ES-I3 (cell line): ENCODE measurements around the gene GGT6.

Experiments used
- H3K36me3 ChIP-seq: 2 replicates; pipeline ENCODE4 v1.6.1; 2013; ENCODE audit warnings: mild to moderate bottlenecking, low read length, control low read depth, moderate library complexity; ENCODE audit not compliant: insufficient read depth
- H3K4me1 ChIP-seq: 2 replicates; pipeline ENCODE4 v1.6.1; 2013; ENCODE audit warnings: mild to moderate bottlenecking, control low read depth, low read length; ENCODE audit not compliant: insufficient read depth
- H3K9ac ChIP-seq: 2 replicates; pipeline ENCODE4 v1.6.1; 2013; ENCODE audit warnings: low read depth, mild to moderate bottlenecking, low read length, moderate library complexity
- H3K9me3 ChIP-seq: 2 replicates; pipeline ENCODE4 v1.6.1; 2013; ENCODE audit warnings: mild to moderate bottlenecking, low read length, moderate library complexity; ENCODE audit not compliant: control insufficient read depth, insufficient read depth

Gene GGT6

DNA sequence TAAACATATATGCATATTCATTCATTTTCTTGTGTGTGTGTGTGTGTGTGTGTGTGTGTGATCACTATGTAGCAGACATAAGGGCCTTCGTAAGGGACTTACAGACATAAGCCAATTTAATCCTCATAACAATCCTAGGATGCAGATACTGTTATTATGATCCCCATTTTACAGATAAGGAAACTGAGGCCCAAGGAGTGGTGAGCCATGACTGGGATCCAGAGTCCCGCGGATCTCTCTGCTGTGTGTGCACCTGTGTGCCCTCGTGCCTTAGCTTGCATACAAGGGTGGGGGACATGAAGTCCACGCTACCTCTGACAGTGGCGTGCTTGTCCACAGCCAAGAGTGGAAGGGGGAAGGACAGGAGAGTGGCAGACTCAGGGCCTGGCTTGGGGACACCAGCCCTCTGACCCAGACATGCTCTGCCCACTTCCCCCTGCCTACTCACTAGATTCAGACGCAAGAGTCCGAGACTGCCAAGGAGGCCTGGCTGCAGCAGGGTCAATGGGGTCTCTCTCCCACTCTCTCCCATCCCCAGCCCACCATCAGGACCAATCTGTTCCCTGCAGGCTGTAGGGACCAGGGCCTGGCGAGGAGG lies 14.2 kb upstream of the GGT6 start:
- peaks cover 18% of the 10 kb centered on the region for H3K4me1 ChIP-seq
- no peaks in the 10 kb centered on the region for H3K9me3 ChIP-seq
- no peak overlapping the region for H3K9ac ChIP-seq
- H3K36me3 ChIP-seq = no peaks in the 10 kb centered on the region

DNA sequence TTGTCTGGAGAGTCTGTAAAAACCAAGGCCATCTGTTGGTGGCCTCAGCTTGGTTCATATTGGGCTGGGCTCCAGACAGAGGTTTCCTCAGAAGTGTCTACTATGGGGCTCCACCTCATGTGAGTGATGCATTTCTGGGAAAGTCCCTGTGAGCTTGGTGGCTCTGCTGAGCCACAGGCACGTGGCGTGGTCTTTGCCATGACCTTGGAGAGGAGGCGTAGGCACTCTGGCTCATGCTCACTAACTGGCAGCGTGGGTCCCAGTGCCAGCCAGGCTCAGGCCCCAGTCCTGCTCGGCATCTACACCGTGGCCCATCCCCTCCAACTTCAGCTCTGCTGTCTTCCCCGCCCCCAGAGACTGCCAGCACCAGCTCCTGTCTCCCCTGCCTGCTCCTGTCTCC lies 13.3 kb upstream of the GGT6 start:
- H3K9me3 ChIP-seq = no peaks in the 10 kb centered on the region
- peaks cover 21% of the 10 kb centered on the region for H3K4me1 ChIP-seq
- no peak overlapping the region for H3K9ac ChIP-seq
- no peaks in the 10 kb centered on the region for H3K36me3 ChIP-seq

DNA sequence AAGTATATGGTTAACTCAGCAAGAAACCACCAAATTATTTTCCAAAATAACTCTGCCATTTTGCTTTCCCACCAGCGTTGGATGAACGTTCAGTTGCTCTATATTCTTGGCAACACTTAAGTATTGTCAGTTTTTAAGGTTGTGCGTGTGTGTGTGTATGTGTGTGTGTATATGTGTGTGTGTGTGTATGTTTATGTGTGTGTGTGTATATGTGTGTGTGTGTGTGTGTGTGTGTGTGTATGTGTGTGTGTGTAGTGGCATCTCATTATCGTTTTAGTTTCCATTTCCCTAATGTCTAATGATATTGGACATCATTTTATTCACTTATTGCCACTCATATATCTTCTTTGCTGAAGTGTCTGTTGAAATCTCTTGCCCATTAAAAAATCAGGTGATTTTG lies 12.7 kb upstream of the GGT6 start:
- H3K4me1 ChIP-seq = peaks cover 22% of the 10 kb centered on the region
- no peaks in the 10 kb centered on the region for H3K36me3 ChIP-seq
- no peaks in the 10 kb centered on the region for H3K9me3 ChIP-seq
- no peak overlapping the region for H3K9ac ChIP-seq

DNA sequence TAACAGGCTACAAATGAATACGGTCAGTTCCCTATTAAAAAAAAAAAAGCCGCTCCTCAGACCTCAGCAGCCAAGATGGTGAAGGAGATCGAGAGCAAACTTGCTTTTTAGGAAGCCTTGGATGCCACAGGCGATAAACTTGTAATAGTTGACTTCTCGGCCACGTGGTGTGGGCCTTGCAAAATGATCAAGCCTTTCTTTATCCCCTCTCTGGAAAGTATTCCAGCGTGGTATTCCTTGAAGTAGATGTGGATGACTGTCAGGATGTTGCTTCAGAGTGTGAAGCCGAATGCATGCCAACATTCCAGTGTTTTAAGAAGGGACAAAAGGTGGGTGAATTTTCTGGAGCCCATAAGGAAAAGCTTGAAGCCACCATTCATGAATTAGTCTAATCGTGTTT lies 11.8 kb upstream of the GGT6 start:
- H3K9me3 ChIP-seq = no peaks in the 10 kb centered on the region
- H3K9ac ChIP-seq = no peak overlapping the region
- H3K4me1 ChIP-seq = peaks cover 18% of the 10 kb centered on the region
- no peaks in the 10 kb centered on the region for H3K36me3 ChIP-seq

DNA sequence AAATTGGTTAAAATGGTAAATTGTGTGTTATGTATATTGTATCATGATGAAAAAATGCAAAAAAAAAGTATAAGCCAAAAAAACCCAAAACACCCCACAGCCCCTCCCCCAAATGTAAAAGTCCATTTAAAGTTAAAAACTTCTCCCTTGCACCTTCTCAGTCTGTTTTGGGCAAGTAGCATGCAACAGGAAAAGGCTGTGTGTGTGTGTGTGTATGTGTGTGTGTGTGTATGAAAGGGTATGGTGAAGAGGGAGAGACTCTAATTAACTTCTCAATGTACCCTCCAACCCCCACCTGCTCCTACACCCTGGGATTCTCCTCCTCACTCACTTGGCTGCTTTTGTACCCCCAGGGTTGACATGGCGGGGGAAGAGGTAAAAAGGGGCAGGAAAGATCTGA lies 9.2 kb upstream of the GGT6 start:
- Histone ChIP-seq H3K9ac (no peak overlapping the region), H3K36me3 (no peaks in the 10 kb centered on the region), H3K9me3 (no peaks in the 10 kb centered on the region), H3K4me1 (peaks cover 4% of the 10 kb centered on the region)

DNA sequence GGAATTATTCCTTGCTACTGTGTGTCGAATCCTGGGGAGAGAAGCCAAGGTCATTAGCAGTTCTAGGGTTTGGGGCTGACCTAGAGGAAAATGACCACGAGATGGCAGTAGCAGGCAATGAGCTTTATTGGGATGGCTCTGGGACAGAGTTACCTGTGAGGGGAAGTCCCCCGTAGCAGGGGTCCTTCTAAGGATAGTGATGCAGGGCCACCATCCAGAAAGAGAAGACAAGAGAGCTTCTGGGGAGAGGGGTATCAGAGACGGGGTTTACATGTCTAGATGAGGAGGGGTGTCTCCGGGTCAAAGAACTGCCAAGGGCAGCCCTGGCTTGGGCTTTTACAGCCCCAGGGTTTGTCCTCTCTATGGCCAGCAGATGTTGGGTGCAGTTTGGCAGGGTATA lies 6.4 kb upstream of the GGT6 start:
- peaks cover 4% of the 10 kb centered on the region for H3K4me1 ChIP-seq
- no peaks in the 10 kb centered on the region for H3K9me3 ChIP-seq
- H3K9ac ChIP-seq = no peak overlapping the region
- no peaks in the 10 kb centered on the region for H3K36me3 ChIP-seq

DNA sequence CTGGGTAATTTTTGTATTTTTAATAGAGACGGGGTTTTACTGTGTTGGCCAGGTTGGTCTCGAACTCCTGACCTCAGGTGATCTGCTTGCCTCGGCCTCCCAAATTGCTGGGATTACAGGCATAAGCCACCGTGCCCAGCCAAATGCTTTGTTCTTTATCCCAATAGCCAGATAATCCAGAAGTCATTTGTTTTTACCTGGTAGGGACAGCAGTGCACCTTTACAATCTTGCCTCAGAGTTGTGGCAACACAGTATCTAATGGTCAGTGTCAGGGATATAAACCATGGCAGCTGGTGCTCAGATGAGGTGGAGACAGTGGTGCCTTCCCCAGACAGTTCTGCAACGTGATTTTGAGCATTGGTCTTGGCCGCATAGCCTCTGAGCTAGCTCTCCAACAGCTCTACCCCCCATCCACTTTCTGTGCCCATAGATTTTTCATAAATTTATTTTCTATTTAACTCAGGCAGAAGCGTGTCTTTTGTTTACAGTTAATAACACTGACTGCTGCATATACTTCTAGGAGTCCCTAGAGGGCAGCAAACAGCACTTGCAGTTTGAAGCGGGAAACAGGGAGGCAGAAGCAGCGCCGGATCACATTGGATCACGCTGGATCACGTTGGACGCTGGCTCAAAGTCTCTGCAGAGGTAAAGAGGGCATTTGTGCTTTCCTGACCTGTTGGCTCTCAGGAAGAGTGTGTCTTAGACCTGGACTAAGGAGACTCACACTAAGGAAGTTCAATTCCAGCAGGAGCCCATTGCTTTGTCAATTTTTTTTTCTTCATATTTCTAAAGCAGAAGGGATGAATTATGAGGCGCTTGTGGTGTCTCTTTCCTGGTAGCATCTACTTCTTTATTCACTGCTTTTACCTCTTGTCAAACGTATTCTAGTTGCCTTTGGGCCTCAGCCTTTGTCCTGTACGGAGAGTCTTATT lies 5.1 kb upstream of the GGT6 start:
- peaks cover 5% of the 10 kb centered on the region for H3K4me1 ChIP-seq
- no peaks in the 10 kb centered on the region for H3K9me3 ChIP-seq
- no peaks in the 10 kb centered on the region for H3K36me3 ChIP-seq
- no peak overlapping the region for H3K9ac ChIP-seq

DNA sequence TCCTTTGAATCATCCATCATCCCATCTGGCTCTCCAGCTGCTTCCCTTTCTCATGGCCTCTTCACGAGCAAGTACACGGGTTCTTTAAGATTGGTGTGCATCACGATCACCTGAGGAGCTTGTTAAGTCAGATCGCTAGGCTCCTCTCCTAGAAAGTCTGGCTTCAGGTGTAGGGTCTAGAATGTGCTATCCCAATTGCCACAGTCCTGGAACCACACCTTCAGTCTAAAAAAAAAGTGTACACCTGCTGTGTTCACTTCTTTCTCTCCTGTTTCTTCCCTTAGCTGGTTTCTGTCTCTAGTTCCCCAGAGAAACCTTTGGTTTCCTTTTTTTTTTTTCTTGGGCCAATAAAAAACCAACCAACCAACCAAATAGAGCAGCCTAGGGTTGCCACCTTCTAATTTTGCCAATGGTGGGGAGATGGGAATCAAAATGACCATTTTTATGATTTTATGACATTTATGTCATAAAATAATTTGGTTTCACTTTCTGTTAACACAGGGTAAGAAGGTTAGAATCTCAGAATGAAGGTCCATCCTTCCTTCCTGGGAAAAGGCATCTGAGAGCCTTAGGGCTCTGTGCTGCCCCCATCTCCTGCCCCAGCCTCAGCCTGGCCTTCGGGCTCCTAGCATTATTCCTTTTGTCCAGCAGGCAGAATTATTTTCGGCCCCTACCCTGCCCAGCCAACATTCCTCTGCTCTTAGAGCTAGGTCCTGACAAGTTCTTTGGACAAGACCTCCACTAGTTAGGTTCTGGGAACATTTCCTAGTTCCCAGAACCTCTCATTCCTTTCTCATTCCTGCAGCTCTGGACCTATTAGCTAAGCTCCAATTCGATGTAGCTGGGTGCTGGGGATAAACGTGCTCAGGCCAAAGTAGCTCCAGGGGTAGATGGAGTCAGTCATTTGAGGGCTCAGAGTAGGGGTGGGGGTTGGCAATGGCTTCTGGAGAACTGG lies 1.9 kb upstream of the GGT6 start:
- peaks cover 6% of the 10 kb centered on the region; the same call in 1 of the 2 replicates for H3K4me1 ChIP-seq
- no peaks in the 10 kb centered on the region for H3K36me3 ChIP-seq
- no peak overlapping the region for H3K9ac ChIP-seq
- H3K9me3 ChIP-seq = no peaks in the 10 kb centered on the region

DNA sequence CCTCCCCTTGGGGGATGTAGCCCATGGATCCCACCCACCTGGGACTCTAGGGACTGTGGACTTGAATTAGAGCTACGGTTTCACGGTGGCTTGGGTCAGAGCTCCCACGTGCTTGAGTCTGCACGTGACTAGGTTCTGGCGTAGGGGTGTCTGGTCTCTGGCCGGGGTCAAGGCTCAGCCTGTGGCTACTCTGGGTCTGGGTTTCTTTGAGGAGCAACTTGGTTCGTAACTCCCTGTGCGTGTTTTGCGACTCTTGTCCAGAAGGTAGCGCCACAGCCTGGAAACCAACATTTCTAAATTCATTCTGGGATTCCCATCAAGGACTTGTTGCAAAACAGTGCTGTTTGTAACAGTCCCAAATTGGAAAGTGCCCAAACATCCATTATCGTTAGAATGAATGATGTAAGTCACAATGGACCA lies 470 bp upstream of the GGT6 start:
- Histone ChIP-seq H3K9me3 (no peaks in the 10 kb centered on the region), H3K9ac (no peak overlapping the region), H3K4me1 (peaks cover 10% of the 10 kb centered on the region; the same call in 1 of the 2 replicates), H3K36me3 (no peaks in the 10 kb centered on the region)

DNA sequence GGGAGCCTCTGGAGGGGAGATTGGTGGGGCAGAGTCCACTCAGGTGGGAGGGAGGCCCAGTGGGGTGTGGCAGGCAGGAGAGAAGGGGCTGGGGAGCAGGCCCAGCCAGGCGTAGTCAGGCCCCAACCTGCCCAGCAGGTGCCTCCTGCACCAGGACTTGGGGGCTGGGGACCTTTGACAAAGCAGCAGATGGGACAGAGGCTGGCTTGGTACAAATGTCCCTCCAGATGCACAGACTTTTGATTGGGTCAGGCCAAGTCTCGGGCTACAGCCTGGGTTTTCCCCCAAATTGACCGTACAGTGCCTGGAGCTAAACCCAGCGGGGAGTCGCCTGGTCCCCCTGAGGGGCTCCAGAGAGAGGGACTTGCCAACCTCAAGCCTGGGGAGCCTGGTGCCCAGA lies 411 bp downstream of the GGT6 start:
- Histone ChIP-seq H3K36me3 (no peaks in the 10 kb centered on the region), H3K4me1 (peaks cover 10% of the 10 kb centered on the region; the same call in 1 of the 2 replicates), H3K9me3 (no peaks in the 10 kb centered on the region), H3K9ac (no peak overlapping the region)

DNA sequence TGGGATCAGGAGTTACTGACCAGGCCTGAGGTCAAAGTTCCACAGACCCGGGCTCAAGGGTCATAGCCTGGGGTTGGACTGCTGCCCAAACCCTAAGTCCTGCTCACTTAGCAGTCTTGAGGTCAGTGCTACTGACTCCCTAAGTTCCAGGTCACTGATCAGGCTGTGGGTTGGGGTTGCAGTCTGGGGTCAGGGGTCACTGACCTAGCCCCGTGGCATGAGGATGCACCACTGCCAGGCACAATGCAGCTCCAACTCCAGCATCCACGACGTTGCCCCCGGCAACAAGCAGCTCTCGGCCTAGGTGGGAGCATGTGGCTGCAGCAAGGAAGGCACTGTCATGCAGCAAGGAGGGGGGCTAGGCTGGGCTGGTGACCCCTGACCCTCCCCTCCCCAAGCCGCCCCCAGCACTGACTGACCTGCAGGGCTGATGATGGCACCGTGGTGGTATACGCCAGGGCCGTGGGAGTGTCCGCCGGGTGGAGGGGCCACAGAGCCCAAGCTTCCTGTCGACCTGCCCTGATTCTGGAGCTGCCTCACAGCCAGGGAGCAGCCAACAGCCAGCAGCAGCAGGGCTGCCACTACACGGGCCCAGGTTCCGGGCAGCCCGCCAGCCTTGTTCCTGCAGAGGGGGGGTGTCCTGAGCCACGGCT lies 1.1 kb downstream of the GGT6 start:
- no peak overlapping the region for H3K9ac ChIP-seq
- H3K36me3 ChIP-seq = no peaks in the 10 kb centered on the region
- peaks cover 11% of the 10 kb centered on the region; the same call in 1 of the 2 replicates for H3K4me1 ChIP-seq
- H3K9me3 ChIP-seq = no peaks in the 10 kb centered on the region

DNA sequence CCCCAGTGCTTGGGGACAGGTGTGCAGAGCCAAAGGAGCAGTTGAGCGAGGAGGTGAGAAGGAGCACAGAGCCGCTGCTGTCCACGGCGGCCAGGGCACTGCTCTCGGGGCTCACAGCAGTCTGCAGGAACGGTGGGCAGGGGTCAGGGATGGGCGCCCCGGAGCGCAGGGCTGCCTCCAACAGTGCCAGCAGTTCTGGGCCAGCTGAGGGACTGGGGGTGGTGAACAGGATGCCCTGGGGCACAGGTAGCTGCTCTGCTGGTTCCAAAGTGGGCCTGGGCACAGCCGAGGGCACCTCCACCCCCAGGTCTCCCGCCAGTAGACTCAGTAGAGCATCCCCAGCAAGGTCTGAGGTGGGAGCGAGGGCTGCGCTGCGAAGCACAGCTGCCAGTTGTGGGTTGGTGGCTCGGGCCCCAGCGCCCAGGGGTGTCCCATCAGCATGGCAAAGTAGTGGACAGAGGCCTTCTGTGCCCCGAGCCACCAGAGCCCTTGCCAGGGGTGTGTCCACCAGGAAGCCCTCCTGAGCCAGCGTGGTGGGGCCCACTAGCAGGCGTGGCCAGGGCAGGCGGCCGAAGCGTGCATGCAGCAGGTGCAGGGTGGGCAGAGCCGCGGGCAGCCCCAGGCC lies 1.9 kb downstream of the GGT6 start:
- Histone ChIP-seq H3K4me1 (peaks cover 15% of the 10 kb centered on the region; the same call in 1 of the 2 replicates), H3K9ac (no peak overlapping the region), H3K36me3 (0 out of 2 replicates have a peak, but pooled peaks cover 2% of the 10 kb centered on the region), H3K9me3 (no peaks in the 10 kb centered on the region)

DNA sequence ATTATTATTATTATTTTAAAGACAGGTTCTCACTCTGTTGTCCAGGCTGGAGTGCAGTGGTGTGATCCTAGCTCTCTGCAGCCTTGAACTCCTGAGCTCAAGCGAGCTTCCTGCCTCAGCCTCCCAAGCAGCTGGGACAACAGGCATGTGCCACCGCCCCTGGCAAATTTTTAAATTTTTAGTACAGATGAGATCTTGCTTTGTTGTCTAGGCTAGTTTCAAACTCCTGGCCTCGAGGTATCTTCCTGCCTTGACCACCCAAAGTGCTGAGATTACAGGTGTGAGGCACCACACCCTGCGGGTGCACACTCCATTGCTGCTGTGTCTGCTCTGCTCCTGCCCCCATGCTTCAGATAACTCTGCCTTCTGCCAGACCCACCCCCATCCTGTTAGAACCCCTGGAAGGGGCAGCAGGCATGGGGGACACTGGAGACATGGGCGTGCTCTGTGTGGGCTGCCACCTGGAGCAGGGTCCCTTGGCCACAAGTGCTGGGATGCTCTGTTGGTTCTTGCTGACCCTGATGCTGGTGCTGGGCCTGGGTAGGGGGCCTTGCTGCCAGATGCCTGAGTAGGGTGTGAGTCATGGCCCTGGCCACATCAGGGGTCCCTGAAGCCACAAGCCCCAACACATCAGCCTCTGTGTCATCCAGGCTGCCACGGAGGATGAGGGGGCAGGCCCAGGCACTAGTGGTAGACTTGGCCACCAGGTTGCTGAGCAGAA lies 2.6 kb downstream of the GGT6 start:
- Histone ChIP-seq H3K9me3 (no peaks in the 10 kb centered on the region), H3K36me3 (peaks cover 9% of the 10 kb centered on the region; the same call in 1 of the 2 replicates), H3K9ac (no peak overlapping the region), H3K4me1 (peaks cover 15% of the 10 kb centered on the region; the same call in 1 of the 2 replicates)
